A549 (cell line): ENCODE results near the gene DPCD. TPM values are rescaled to one million over a fixed set of nuclear protein-coding genes. Genes with fewer than 3 reads are reported as not detected.
A peak's percentile ranks its signal among the peaks of the same experiment; 100 is the strongest.

Source experiments
- ATAC-seq, 2 experiments: fragments of 200-7000 bp in 1 of 2; fragments of >200 bp in 1 of 2; cut with Nextera tagmentation in 1 of 2; cut with Tn5 transposase in 1 of 2; 3 replicates each; pipeline versions ENCODE4 v1.8.0 to v1.9.1; 2018 to 2020; ENCODE audit warnings: mild to moderate bottlenecking in 1 of 2, moderate library complexity in 1 of 2
- CTCF ChIA-PET: fragments of 300-600 bp; sonication (Branson Sonifier 250); formaldehyde crosslinking; extraction: SDS; loops from one replicate; lab custom pipeline; 2021; ENCODE audit warnings: antibody characterized with exemption, inconsistent platforms; lab: Yijun Ruan, JAX
- POLR2A ChIA-PET: fragments of 350-600 bp; formaldehyde crosslinking; extraction: SDS; loops from one replicate; lab custom pipeline; 2021; ENCODE audit warnings: antibody characterized with exemption, inconsistent platforms; lab: Yijun Ruan, JAX
- DNase-seq, 2 experiments: peaks; one replicate each; pipeline versions ENCODE4 v3.0.0 to v3.0.0-alpha.2; 2011 to 2016; ENCODE audit warnings: low read depth in 1 of 2, low spot score in 1 of 2
- FAIRE-seq: peaks from 2 replicates; lab custom pipeline; 2011; peaks lifted over from hg19 to GRCh38; lab: Jason Lieb, UNC
- H3K27ac ChIP-seq, 2 experiments: fragments of >200 bp; sonication (Bioruptor Twin); formaldehyde crosslinking; 3 replicates each; pipeline ENCODE4 v1.5.1; 2016 to 2017
- H3K4me1 ChIP-seq: fragments of >200 bp; sonication (Bioruptor Twin); formaldehyde crosslinking; 3 replicates; pipeline ENCODE4 v1.6.1; 2016
- H3K4me2 ChIP-seq: fragments of >200 bp; sonication (Bioruptor Twin); formaldehyde crosslinking; 3 replicates; pipeline ENCODE4 v1.6.1; 2016
- H3K4me3 ChIP-seq: fragments of >200 bp; sonication (Bioruptor Twin); formaldehyde crosslinking; 3 replicates; pipeline ENCODE4 v1.5.1; 2016
- H3K9me3 ChIP-seq: fragments of >200 bp; sonication (Bioruptor Twin); formaldehyde crosslinking; 3 replicates; pipeline ENCODE4 v1.6.1; 2016
- BCL3 ChIP-seq: fragments of >200 bp; sonication (Bioruptor Twin); formaldehyde crosslinking; IDR thresholded peaks from 3 replicates; pipeline ENCODE4 v1.6.1; 2016
- CTCF ChIP-seq: fragments of >200 bp; sonication (Bioruptor Twin); formaldehyde crosslinking; IDR thresholded peaks from 3 replicates; pipeline ENCODE4 v1.5.1; 2016
- E2F6 ChIP-seq: IDR thresholded peaks from 2 replicates; pipeline ENCODE4 v1.6.1; 2012; ENCODE audit warnings: low read depth, borderline replicate concordance
- EP300 ChIP-seq, 2 experiments: fragments of >200 bp; sonication (Bioruptor Twin); formaldehyde crosslinking; IDR thresholded peaks; 2 replicates in 1 of 2; 3 replicates in 1 of 2; pipeline ENCODE4 v1.6.1; 2016 to 2017
- ESRRA ChIP-seq: fragments of 150-350 bp; IDR thresholded peaks from 2 replicates; pipeline ENCODE4 v1.6.1; 2014; ENCODE audit warnings: mild to moderate bottlenecking, low read length, borderline replicate concordance
- FOXS1 ChIP-seq: fragments of 250-450 bp; sonication (Bioruptor Pico); IDR thresholded peaks from 2 replicates; pipeline ENCODE4 v1.5.0; 2020; ENCODE audit warnings: mild to moderate bottlenecking, moderate library complexity
- HES2 ChIP-seq: fragments of >200 bp; sonication (Bioruptor Twin); formaldehyde crosslinking; IDR thresholded peaks from 2 replicates; pipeline ENCODE4 v1.6.1; 2016
- HEYL ChIP-seq: fragments of 250-450 bp; sonication (Bioruptor Pico); IDR thresholded peaks from 2 replicates; pipeline ENCODE4 v1.8.0; 2021; ENCODE audit warnings: mild to moderate bottlenecking, moderate library complexity
- HOXA7 ChIP-seq: fragments of 250-450 bp; sonication (Bioruptor Pico); IDR thresholded peaks from 2 replicates; pipeline ENCODE4 v1.5.0; 2020; ENCODE audit warnings: mild to moderate bottlenecking, moderate library complexity
- HOXB13 ChIP-seq: fragments of 250-450 bp; sonication (Bioruptor Pico); IDR thresholded peaks from 2 replicates; pipeline ENCODE4 v1.5.0; 2020; ENCODE audit warnings: low read depth, mild to moderate bottlenecking, moderate library complexity
- JUN ChIP-seq, 2 experiments: fragments of >200 bp; sonication (Bioruptor Twin); formaldehyde crosslinking; IDR thresholded peaks; 2 replicates in 1 of 2; 3 replicates in 1 of 2; pipeline ENCODE4 v1.6.1; 2016 to 2017
- MAFK ChIP-seq: fragments of 450-650 bp; IDR thresholded peaks from 2 replicates; pipeline ENCODE4 v1.6.1; 2014; ENCODE audit not compliant: partially characterized antibody
- MYC ChIP-seq: IDR thresholded peaks from 2 replicates; pipeline ENCODE4 v1.6.1; 2012; ENCODE audit warnings: mild to moderate bottlenecking, inconsistent platforms, low read length, improper control_type of control experiment, borderline replicate concordance
- NFE2L2 ChIP-seq: fragments of 150-350 bp; conservative IDR thresholded peaks from 2 replicates; pipeline ENCODE4 v1.6.1; 2014; ENCODE audit warnings: low read length
- NPAS2 ChIP-seq: fragments of 250-450 bp; sonication (Bioruptor Pico); IDR thresholded peaks from 2 replicates; pipeline ENCODE4 v1.8.0; 2022; ENCODE audit warnings: mild to moderate bottlenecking, moderate library complexity, borderline replicate concordance
- NR3C1 ChIP-seq: fragments of >200 bp; sonication (Bioruptor Twin); formaldehyde crosslinking; IDR thresholded peaks from 3 replicates; pipeline ENCODE4 v1.6.1; 2017
- RAD21 ChIP-seq, 2 experiments: fragments of >200 bp in 1 of 2; sonication (Bioruptor Twin) in 1 of 2; formaldehyde crosslinking in 1 of 2; IDR thresholded peaks in 1 of 2; conservative IDR thresholded peaks in 1 of 2; 2 replicates in 1 of 2; 3 replicates in 1 of 2; pipeline ENCODE4 v1.6.1; 2012 to 2018; ENCODE audit warnings: inconsistent platforms in 1 of 2
- RARB ChIP-seq: fragments of 250-450 bp; sonication (Bioruptor Pico); IDR thresholded peaks from 2 replicates; pipeline ENCODE4 v1.8.0; 2021; ENCODE audit warnings: mild to moderate bottlenecking, moderate library complexity
- REST ChIP-seq: fragments of 200-600 bp; sonication (generic); IDR thresholded peaks from 2 replicates; pipeline ENCODE4 v1.6.1; 2016; ENCODE audit warnings: antibody characterized with exemption, mild to moderate bottlenecking, moderate library complexity
- SMC3 ChIP-seq: fragments of >200 bp; sonication (Bioruptor Twin); formaldehyde crosslinking; IDR thresholded peaks from 3 replicates; pipeline ENCODE4 v1.6.1; 2018; ENCODE audit warnings: inconsistent platforms
- SREBF2 ChIP-seq: fragments of 450-650 bp; IDR thresholded peaks from 2 replicates; pipeline ENCODE4 v1.6.1; 2014; ENCODE audit warnings: mild to moderate bottlenecking, moderate library complexity
- ZC3H11A ChIP-seq: fragments of 450-650 bp; IDR thresholded peaks from 2 replicates; pipeline ENCODE4 v1.6.1; 2014; ENCODE audit warnings: antibody characterized with exemption, mild to moderate bottlenecking
- WGBS: methylation state at CpG from one replicate; pipeline ENCODE4 v1.1.6; 2017; ENCODE audit errors: missing lambda C conversion rate; 5-methylcytosine and 5-hydroxymethylcytosine counted together
- polyA plus RNA-seq, 4 experiments: library from polyadenylated mRNA; depleted of rRNA in 3 of 4; stranded (reverse); fragments of >200 nt; fragmentation: RNase III in 1 of 4; extraction: RNeasy Plus Mini Kit Qiagen cat#74134 plus additional on column Dnase treatment in 1 of 4; gene quantifications; 2 replicates in 3 of 4; 3 replicates in 1 of 4; pipeline ENCODE4 v1.2.3, GENCODE V29; 2011 to 2017

The DPCD gene
- polyA plus RNA-seq, 2 of the 4 experiments (the other 2 are of a cell fraction) = 37.4 to 40.8 TPM

- ATAC-seq (peak; percentile 88 to 98), DNase-seq (peak; percentile 79 to 86), FAIRE-seq (peak; percentile 39)
- Histone ChIP-seq H3K4me2 (no peak overlapping the region), H3K9me3 (no peaks in the 10 kb centered on the region), H3K4me3 (no peak overlapping the region), H3K27ac (no peak overlapping the region), H3K4me1 (no peaks in the 10 kb centered on the region)
- TF ChIP-seq MYC = no peak
- TF ChIP-seq HOXA7 (CRISPR knock-in tag) = no peak
- TF ChIP-seq SMC3 = peak; percentile 46; the same call in 2 of the 3 replicates
- peak; percentile 72 to 76 for TF ChIP-seq RAD21 (conservative IDR thresholded peaks at IDR 0.05 in 1 of 2, IDR thresholded peaks at IDR 0.05 in 1 of 2)
- TF ChIP-seq ZC3H11A = no peak
- peak; percentile 78 for TF ChIP-seq CTCF
- no peak for TF ChIP-seq NR3C1
- TF ChIP-seq SREBF2 = no peak
- no peak for TF ChIP-seq JUN (IDR thresholded peaks at IDR 0.05)
- TF ChIP-seq E2F6 = no peak
- no peak for TF ChIP-seq HOXB13
- TF ChIP-seq ESRRA = no peak
- TF ChIP-seq BCL3 = no peak
- TF ChIP-seq RARB (CRISPR knock-in tag) = no peak
- WGBS = 40% methylated on average over 6 of the region's 6 CpGs
- POLR2A ChIA-PET = interaction anchor here (1.2 kb wide), 1 partner anchor 8 kb away, joined by 3 read pairs; no protein-coding TSS in a partner anchor
- CTCF ChIA-PET = interaction anchor here (0.5 to 8.8 kb wide), 27 partner anchors 9 to 466 kb away, joined by 3 to 106 read pairs (median 4); partner anchors contain the start of genes DPCD, KCNIP2, NPM3 and POLL
These were observed 14.8 kb downstream of the DPCD start for GRCh38 chr10:101602761-101603398.

GRCh38 chr10:101607124-101607523 lies 19.0 kb downstream of the DPCD start:
- H3K27ac ChIP-seq = no peak overlapping the region
- ChIA-PET POLR2A (no interaction called here), CTCF (interaction anchor here (0.6 to 2.8 kb wide), 4 partner anchors 10 to 175 kb away, joined by 3 to 9 read pairs (median 8); no protein-coding TSS in a partner anchor)
- H3K4me3 ChIP-seq = no peak overlapping the region
- ATAC-seq = no peak
- H3K4me2 ChIP-seq = no peak overlapping the region
- TF ChIP-seq FOXS1 (CRISPR knock-in tag) (no peak), HES2 (no peak), REST (no peak), EP300 (IDR thresholded peaks at IDR 0.05) (no peak), MAFK (no peak), HEYL (CRISPR knock-in tag) (no peak), JUN (IDR thresholded peaks at IDR 0.05) (no peak), HOXB13 (no peak), NPAS2 (no peak), NFE2L2 (no peak)
- TF ChIP-seq, all 56 proteins: peak for 0
- WGBS = 80% methylated on average over 2 of the region's 2 CpGs
- no peaks in the 10 kb centered on the region for H3K4me1 ChIP-seq
- no peak for DNase-seq
- H3K9me3 ChIP-seq = no peaks in the 10 kb centered on the region
- no peak for FAIRE-seq
